Mesenchymal stem cell (in vitro differentiated cells and primary cell): ENCODE data around the gene KLHL22.
A peak's percentile ranks its signal among the peaks of the same experiment; 100 is the strongest.

Experiments
- DNase-seq: peaks from one replicate; pipeline ENCODE4 v3.0.0-alpha.2; 2013
- H2AFZ ChIP-seq: one replicate; pipeline ENCODE4 v1.6.1; 2013; ENCODE audit warnings: low read depth, mild to moderate bottlenecking, control low read depth, inconsistent platforms, low read length, moderate library complexity
- H2AK5ac ChIP-seq: 2 replicates; pipeline ENCODE4 v1.6.1; 2013; ENCODE audit warnings: low read length, moderate library complexity, mild to moderate bottlenecking, inconsistent platforms; ENCODE audit not compliant: severe bottlenecking
- H2BK120ac ChIP-seq: one replicate; pipeline ENCODE4 v1.6.1; 2013; ENCODE audit warnings: low read depth, mild to moderate bottlenecking, inconsistent platforms, low read length, moderate library complexity
- H2BK12ac ChIP-seq, 2 experiments: one replicate each; pipeline ENCODE4 v1.6.1; 2013; ENCODE audit warnings: inconsistent platforms in 2 of 2, low read length in 2 of 2, mild to moderate bottlenecking in 2 of 2, moderate library complexity in 2 of 2, control low read depth in 1 of 2
- H2BK15ac ChIP-seq: one replicate; pipeline ENCODE4 v1.6.1; 2013; ENCODE audit warnings: mild to moderate bottlenecking, low read depth, inconsistent platforms; ENCODE audit not compliant: poor library complexity, severe bottlenecking
- H2BK5ac ChIP-seq: 2 replicates; pipeline ENCODE4 v1.6.1; 2013; ENCODE audit warnings: low read depth, mild to moderate bottlenecking, low read length, control low read depth, inconsistent platforms; ENCODE audit not compliant: poor library complexity, severe bottlenecking
- H3K14ac ChIP-seq, 2 experiments: one replicate each; pipeline ENCODE4 v1.6.1; 2013; ENCODE audit warnings: inconsistent platforms in 2 of 2, low read length in 2 of 2, control low read depth in 1 of 2, mild to moderate bottlenecking in 1 of 2, moderate library complexity in 1 of 2
- H3K18ac ChIP-seq, 2 experiments: one replicate each; pipeline ENCODE4 v1.6.1; 2013; ENCODE audit warnings: inconsistent platforms in 2 of 2, low read length in 2 of 2, control low read depth in 1 of 2, low read depth in 1 of 2, mild to moderate bottlenecking in 1 of 2
- H3K23ac ChIP-seq, 2 experiments: one replicate each; pipeline ENCODE4 v1.6.1; 2013; ENCODE audit warnings: inconsistent platforms in 2 of 2, low read length in 2 of 2, mild to moderate bottlenecking in 2 of 2, moderate library complexity in 2 of 2, control low read depth in 1 of 2
- H3K27ac ChIP-seq: 2 replicates; pipeline ENCODE4 v1.5.1; 2013; ENCODE audit warnings: mild to moderate bottlenecking, moderate library complexity, low read length, control low read depth, inconsistent platforms; ENCODE audit not compliant: poor library complexity, severe bottlenecking
- H3K27me3 ChIP-seq, 2 experiments: 2 replicates each; pipeline versions ENCODE4 v1.6.1 to v1.7.0; 2013; ENCODE audit warnings: low read length in 2 of 2, mild to moderate bottlenecking in 2 of 2, moderate library complexity in 2 of 2, control low read depth in 1 of 2, inconsistent platforms in 1 of 2; ENCODE audit not compliant: control insufficient read depth in 1 of 2, insufficient read depth in 1 of 2
- H3K36me3 ChIP-seq, 2 experiments: 2 replicates each; pipeline versions ENCODE4 v1.6.1 to v1.7.0; 2013; ENCODE audit warnings: low read length in 2 of 2, control low read depth in 1 of 2, inconsistent platforms in 1 of 2, low read depth in 1 of 2, mild to moderate bottlenecking in 1 of 2; ENCODE audit not compliant: insufficient read depth in 2 of 2, control insufficient read depth in 1 of 2
- H3K4ac ChIP-seq, 2 experiments: one replicate each; pipeline ENCODE4 v1.6.1; 2013; ENCODE audit warnings: inconsistent platforms in 2 of 2, low read length in 2 of 2, mild to moderate bottlenecking in 2 of 2, moderate library complexity in 2 of 2, control low read depth in 1 of 2, low read depth in 1 of 2
- H3K4me1 ChIP-seq: 2 replicates; pipeline ENCODE4 v1.6.1; 2013; ENCODE audit warnings: low read depth, low read length, control low read depth; ENCODE audit not compliant: control insufficient read depth, insufficient read depth
- H3K4me2 ChIP-seq: 2 replicates; pipeline ENCODE4 v1.6.1; 2013; ENCODE audit warnings: low read length, mild to moderate bottlenecking, inconsistent platforms; ENCODE audit not compliant: poor library complexity, severe bottlenecking
- H3K4me3 ChIP-seq, 2 experiments: 2 replicates each; pipeline versions ENCODE4 v1.5.1 to v1.7.0; 2013; ENCODE audit warnings: low read length in 2 of 2, mild to moderate bottlenecking in 2 of 2, control low read depth in 1 of 2, low read depth in 1 of 2; ENCODE audit not compliant: insufficient read depth in 1 of 2
- H3K79me1 ChIP-seq: replicated peaks from 2 replicates; pipeline ENCODE4 v1.6.1; 2013; ENCODE audit warnings: mild to moderate bottlenecking, control low read depth, low read length, inconsistent platforms; ENCODE audit not compliant: poor library complexity, severe bottlenecking
- H3K9ac ChIP-seq: 2 replicates; pipeline ENCODE4 v1.7.0; 2013; ENCODE audit warnings: mild to moderate bottlenecking, low read length, moderate library complexity
- H3K9me3 ChIP-seq: 2 replicates; pipeline ENCODE4 v1.7.0; 2013; ENCODE audit warnings: mild to moderate bottlenecking, low read length; ENCODE audit not compliant: control insufficient read depth
- H4K8ac ChIP-seq: one replicate; pipeline ENCODE4 v1.6.1; 2013; ENCODE audit warnings: inconsistent platforms, mild to moderate bottlenecking, low read length, moderate library complexity
- H4K91ac ChIP-seq: one replicate; pipeline ENCODE4 v1.6.1; 2013; ENCODE audit warnings: mild to moderate bottlenecking, low read length, inconsistent platforms
- WGBS: methylation state at CpG from one replicate; pipeline ENCODE4 v1.1.7; 2013; ENCODE audit warnings: mixed read lengths; 5-methylcytosine and 5-hydroxymethylcytosine counted together

The KLHL22 gene

DNA sequence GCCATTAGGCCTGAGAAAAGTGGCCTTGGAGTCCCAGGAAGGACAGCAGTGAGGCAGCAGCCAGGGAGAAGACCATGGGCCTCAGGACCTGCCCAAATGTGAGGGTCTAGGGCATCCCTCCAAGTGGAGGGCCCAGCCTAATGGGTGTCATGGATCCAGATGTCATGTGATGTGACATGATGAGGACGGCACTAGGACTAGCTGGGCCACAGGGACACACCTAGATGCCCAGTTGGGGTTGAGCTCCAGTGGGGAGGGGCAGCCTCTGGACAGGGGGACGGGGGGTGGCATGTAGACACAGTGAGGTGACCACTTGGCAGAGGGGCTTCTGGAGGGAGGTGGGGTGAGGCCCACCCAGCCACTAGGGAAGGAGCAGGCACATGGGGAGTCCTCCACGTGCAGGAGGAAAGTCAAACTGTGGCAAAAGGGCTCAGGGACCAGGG is 63.3 kb downstream of the KLHL22 start:
- no peak overlapping the region for H2BK12ac ChIP-seq
- no peak overlapping the region for H3K23ac ChIP-seq
- peaks cover 52% of the 10 kb centered on the region for H3K79me1 ChIP-seq
- no peak overlapping the region for H3K4me3 ChIP-seq
- no peak overlapping the region for H3K27ac ChIP-seq
- H4K91ac ChIP-seq: no peak overlapping the region
- H3K36me3 ChIP-seq: peaks cover 12 to 50% of the 10 kb centered on the region in 2 experiments
- no peak for DNase-seq
- H2BK120ac ChIP-seq: no peak overlapping the region
- H2BK5ac ChIP-seq: no peak overlapping the region
- H3K27me3 ChIP-seq: no peaks in the 10 kb centered on the region
- H3K18ac ChIP-seq: no peak overlapping the region
- H3K4ac ChIP-seq: no peak overlapping the region
- peak overlapping the region; percentile 7 for H2AK5ac ChIP-seq
- 75% methylated on average over 3 of the region's 3 CpGs for WGBS
- H4K8ac ChIP-seq: no peak overlapping the region
- H3K14ac ChIP-seq: peak overlapping the region in 1 of 2 experiments; percentile 24
- H3K4me1 ChIP-seq: peaks cover 36% of the 10 kb centered on the region
- no peak overlapping the region for H2BK15ac ChIP-seq
- no peak overlapping the region for H3K4me2 ChIP-seq
- H3K9me3 ChIP-seq: no peaks in the 10 kb centered on the region
- no peak overlapping the region for H2AFZ ChIP-seq
- H3K9ac ChIP-seq: no peak overlapping the region

DNA sequence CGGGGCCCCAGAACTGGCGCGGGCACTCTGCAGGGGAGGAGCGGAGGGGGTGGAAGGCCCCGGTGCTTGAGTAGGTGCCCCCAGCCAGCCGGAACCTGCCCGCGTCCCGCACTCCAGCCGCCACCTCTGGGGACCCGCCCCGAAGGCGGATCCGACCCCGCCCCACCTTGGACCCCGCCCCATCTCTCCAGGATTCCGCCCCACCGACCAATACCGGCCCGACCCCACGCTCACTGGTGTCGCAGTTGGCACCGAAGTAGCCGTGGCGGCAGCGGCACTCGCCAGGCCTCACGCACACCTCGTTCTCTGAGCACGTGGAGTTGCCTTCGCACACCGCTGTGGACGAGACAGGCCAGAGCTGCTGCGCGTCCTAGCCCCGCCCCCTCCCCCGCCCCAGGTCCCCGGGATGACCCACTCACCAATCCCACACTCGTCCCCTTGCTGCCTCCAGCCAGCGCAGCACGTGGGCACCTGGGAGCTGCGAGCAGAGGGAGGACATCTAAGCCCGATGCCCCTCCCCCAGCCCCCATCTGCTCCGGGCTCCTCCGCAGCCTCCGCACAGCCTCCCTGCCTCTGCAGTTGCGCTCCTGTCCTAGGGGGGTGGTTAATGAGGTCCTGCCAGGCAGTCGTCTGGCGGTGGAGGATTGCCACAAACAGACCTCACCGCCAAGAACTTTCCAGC is 63.9 kb downstream of the KLHL22 start:
- Histone ChIP-seq H3K9ac (no peak overlapping the region), H3K79me1 (peaks cover 46% of the 10 kb centered on the region), H3K14ac (no peak overlapping the region), H2BK12ac (peak overlapping the region in 1 of 2 experiments; percentile 48), H2BK5ac (no peak overlapping the region), H2AK5ac (peak overlapping the region; percentile 7), H3K4me1 (peaks cover 30% of the 10 kb centered on the region), H2BK15ac (no peak overlapping the region), H3K23ac (no peak overlapping the region), H3K9me3 (no peaks in the 10 kb centered on the region), H4K91ac (no peak overlapping the region), H3K27me3 (no peaks in the 10 kb centered on the region), H2BK120ac (no peak overlapping the region), H3K4me2 (peak overlapping the region; percentile 87), H3K4me3 (peak overlapping the region in 1 of 2 experiments; percentile 45), H3K27ac (no peak overlapping the region), H3K36me3 (peaks cover 15 to 56% of the 10 kb centered on the region in 2 experiments), H3K4ac (peak overlapping the region; percentile 43 to 46), H3K18ac (peak overlapping the region in 1 of 2 experiments; percentile 83), H4K8ac (peak overlapping the region; percentile 27), H2AFZ (no peak overlapping the region)
- WGBS: 70% methylated on average over 35 of the region's 50 CpGs
- no peak for DNase-seq

DNA sequence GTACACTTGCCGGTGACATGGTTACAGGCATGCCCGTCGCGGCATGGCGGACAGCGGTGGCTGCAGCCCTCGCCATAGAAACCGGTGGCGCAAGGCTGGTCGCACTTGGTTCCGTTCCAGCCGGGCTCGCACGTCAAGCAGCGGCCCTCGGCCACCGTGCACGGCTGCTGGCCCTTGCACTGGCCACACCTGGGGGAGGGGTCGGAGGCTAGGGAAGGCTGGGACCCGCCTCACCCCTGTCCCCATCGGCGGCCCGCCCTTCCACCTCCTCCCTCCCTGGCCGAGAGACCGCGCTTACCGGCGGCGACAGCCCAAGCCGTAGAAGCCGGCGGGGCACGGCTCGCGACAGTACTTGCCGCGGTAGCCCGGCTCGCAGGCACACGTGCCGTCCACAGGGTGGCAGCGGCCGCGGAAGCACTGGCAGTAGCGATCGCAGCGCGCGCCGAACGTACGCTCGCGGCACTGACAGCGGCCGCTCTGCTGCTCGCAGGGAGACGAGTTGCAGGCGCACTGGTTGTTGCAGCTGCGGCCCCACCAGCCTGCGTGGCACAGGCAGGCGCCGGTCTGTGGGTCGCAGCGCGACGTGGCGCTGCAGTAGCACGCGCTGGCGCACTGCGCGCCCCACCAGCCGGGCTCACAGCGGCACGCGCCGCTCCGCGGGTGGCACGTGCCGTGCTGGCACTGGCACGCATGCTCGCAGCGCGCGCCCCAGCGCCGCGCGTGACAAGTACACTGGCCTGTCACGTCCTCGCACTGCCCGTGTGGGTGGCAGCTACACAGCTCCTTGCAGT is 64.7 kb downstream of the KLHL22 start:
- H3K23ac ChIP-seq: peak overlapping the region in 1 of 2 experiments; percentile 66
- H3K9ac ChIP-seq: no peak overlapping the region
- H2AK5ac ChIP-seq: no peak overlapping the region
- H3K27ac ChIP-seq: no peak overlapping the region
- H4K8ac ChIP-seq: peak overlapping the region; percentile 27
- H2BK120ac ChIP-seq: no peak overlapping the region
- H4K91ac ChIP-seq: peak overlapping the region; percentile 70
- H2BK15ac ChIP-seq: no peak overlapping the region
- H3K4me3 ChIP-seq: peak overlapping the region in 1 of 2 experiments; percentile 45
- peaks cover 18 to 63% of the 10 kb centered on the region in 2 experiments for H3K36me3 ChIP-seq
- peak overlapping the region; percentile 16 for H2AFZ ChIP-seq
- peak overlapping the region; percentile 87 for H3K4me2 ChIP-seq
- no peak overlapping the region for H2BK5ac ChIP-seq
- WGBS: 30% methylated on average over 85 of the region's 94 CpGs
- H3K9me3 ChIP-seq: no peaks in the 10 kb centered on the region
- peak overlapping the region; percentile 43 to 64 for H3K4ac ChIP-seq
- peak overlapping the region in 1 of 2 experiments; percentile 48 for H2BK12ac ChIP-seq
- H3K27me3 ChIP-seq: no peaks in the 10 kb centered on the region
- H3K4me1 ChIP-seq: peaks cover 26% of the 10 kb centered on the region
- H3K79me1 ChIP-seq: peaks cover 42% of the 10 kb centered on the region
- H3K18ac ChIP-seq: peak overlapping the region in 1 of 2 experiments; percentile 45
- peak; percentile 69 for DNase-seq
- peak overlapping the region in 1 of 2 experiments; percentile 23 for H3K14ac ChIP-seq
